NCI-H1930 (cell line): Measurements from ENCODE around the gene PPP6R1.

Experiments used
- DNase-seq, 2 experiments: peaks; one replicate each; lab custom pipeline; 2025; lab: John Stamatoyannopoulos, UW

PPP6R1 gene

GRCh38 chr19:55257461-55258420, 1.1 kb downstream of the PPP6R1 start:
- DNase-seq = no peak

- DNase-seq = no peak
Observed at GRCh38 chr19:55256562-55257460, 2.0 kb downstream of the PPP6R1 start.

- DNase-seq = no peak
Observed at GRCh38 chr19:55255618-55256423, 3.0 kb downstream of the PPP6R1 start.

- DNase-seq = no peak
Observed at GRCh38 chr19:55254625-55254977, 4.2 kb downstream of the PPP6R1 start.

- DNase-seq = no peak
Observed at GRCh38 chr19:55253842-55254624, 4.8 kb downstream of the PPP6R1 start.

GRCh38 chr19:55252760-55253663, 5.8 kb downstream of the PPP6R1 start:
- no peak for DNase-seq

GRCh38 chr19:55251341-55252081, 7.3 kb downstream of the PPP6R1 start:
- no peak for DNase-seq

GRCh38 chr19:55250262-55251036, 8.4 kb downstream of the PPP6R1 start:
- no peak for DNase-seq

GRCh38 chr19:55249841-55250240, 9.0 kb downstream of the PPP6R1 start:
- DNase-seq = no peak

- no peak for DNase-seq
Observed at GRCh38 chr19:55248704-55249103, 10.1 kb downstream of the PPP6R1 start.

GRCh38 chr19:55248166-55248675, 10.6 kb downstream of the PPP6R1 start:
- DNase-seq = no peak

- DNase-seq = no peak
Observed at GRCh38 chr19:55247621-55248099, 11.2 kb downstream of the PPP6R1 start.

GRCh38 chr19:55246462-55247451, 12.1 kb downstream of the PPP6R1 start:
- DNase-seq = no peak

- no peak for DNase-seq
Observed at GRCh38 chr19:55245236-55245904, 13.4 kb downstream of the PPP6R1 start.

GRCh38 chr19:55244004-55244680, 14.7 kb downstream of the PPP6R1 start:
- no peak for DNase-seq

GRCh38 chr19:55242517-55242916, 16.3 kb downstream of the PPP6R1 start:
- no peak for DNase-seq
